ENCODE measurements around the gene OASL. TPM values are rescaled to one million over a fixed set of nuclear protein-coding genes. Genes with fewer than 3 reads are reported as not detected.
"Not testable (repeated sequence)": the region's sequence is repeated elsewhere in the genome, so short reads cannot be mapped to it uniquely, and the experiment has no call there.

Gene OASL
- polyA plus RNA-seq, 1 donor from 2014 or later = 0.42 TPM

DNA sequence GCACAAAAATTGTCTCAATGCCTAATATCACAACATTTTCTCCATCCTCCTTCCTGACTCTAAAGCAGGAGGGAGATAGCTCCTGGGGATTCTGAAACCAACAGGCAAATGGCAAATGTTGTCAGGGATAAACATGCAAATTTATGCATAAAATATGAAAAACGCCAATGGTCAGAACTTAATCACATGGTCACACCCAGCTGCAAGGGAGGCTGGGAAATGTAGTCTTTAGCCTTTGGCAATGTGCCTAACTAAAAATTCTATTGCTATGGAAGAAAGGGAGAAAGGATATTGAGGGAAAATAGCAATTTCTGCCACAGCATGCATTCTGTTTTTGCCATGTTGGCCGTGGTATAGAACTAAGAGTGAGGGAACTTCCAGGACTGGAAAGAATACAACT lies 11.7 kb upstream of the OASL start:
- TF ChIP-seq RAD21 (conservative IDR thresholded peaks at IDR 0.05) (no peak), CTCF (IDR thresholded peaks at IDR 0.05; ENCODE audit: poor library complexity, severe bottlenecking) (no peak), TAF1 (IDR thresholded peaks at IDR 0.05; ENCODE audit: low read depth) (no peak), EP300 (conservative IDR thresholded peaks at IDR 0.05; ENCODE audit: poor library complexity, severe bottlenecking) (no peak), MXI1 (conservative IDR thresholded peaks at IDR 0.05; ENCODE audit: poor library complexity, severe bottlenecking) (no peak), SMC3 (conservative IDR thresholded peaks at IDR 0.05; ENCODE audit: poor library complexity) (no peak), POLR2AphosphoS5 (IDR thresholded peaks at IDR 0.05) (no peak), EZH2 (IDR thresholded peaks at IDR 0.05; ENCODE audit: borderline replicate concordance, insufficient read depth, low read length, poor library complexity, severe bottlenecking) (no peak)
- TF ChIP-seq, protein P1, sequence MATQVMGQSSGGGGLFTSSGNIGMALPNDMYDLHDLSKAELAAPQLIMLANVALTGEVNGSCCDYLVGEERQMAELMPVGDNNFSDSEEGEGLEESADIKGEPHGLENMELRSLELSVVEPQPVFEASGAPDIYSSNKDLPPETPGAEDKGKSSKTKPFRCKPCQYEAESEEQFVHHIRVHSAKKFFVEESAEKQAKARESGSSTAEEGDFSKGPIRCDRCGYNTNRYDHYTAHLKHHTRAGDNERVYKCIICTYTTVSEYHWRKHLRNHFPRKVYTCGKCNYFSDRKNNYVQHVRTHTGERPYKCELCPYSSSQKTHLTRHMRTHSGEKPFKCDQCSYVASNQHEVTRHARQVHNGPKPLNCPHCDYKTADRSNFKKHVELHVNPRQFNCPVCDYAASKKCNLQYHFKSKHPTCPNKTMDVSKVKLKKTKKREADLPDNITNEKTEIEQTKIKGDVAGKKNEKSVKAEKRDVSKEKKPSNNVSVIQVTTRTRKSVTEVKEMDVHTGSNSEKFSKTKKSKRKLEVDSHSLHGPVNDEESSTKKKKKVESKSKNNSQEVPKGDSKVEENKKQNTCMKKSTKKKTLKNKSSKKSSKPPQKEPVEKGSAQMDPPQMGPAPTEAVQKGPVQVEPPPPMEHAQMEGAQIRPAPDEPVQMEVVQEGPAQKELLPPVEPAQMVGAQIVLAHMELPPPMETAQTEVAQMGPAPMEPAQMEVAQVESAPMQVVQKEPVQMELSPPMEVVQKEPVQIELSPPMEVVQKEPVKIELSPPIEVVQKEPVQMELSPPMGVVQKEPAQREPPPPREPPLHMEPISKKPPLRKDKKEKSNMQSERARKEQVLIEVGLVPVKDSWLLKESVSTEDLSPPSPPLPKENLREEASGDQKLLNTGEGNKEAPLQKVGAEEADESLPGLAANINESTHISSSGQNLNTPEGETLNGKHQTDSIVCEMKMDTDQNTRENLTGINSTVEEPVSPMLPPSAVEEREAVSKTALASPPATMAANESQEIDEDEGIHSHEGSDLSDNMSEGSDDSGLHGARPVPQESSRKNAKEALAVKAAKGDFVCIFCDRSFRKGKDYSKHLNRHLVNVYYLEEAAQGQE (IDR thresholded peaks at IDR 0.05; ENCODE audit: borderline replicate concordance) = no peak

GRCh38 chr12:121048442-121048841 lies 9.4 kb upstream of the OASL start:
- no peak overlapping the region for H3K4me3 ChIP-seq (ENCODE audit: low read length)
- no peaks in the 10 kb centered on the region for H3K79me2 ChIP-seq (replicated peaks; ENCODE audit: insufficient read depth, low read length)
- no peak overlapping the region for H3K4me2 ChIP-seq (ENCODE audit: low read length)
- TF ChIP-seq, protein P1 (IDR thresholded peaks at IDR 0.05; ENCODE audit: borderline replicate concordance) = no peak
- TF ChIP-seq MXI1 (conservative IDR thresholded peaks at IDR 0.05; ENCODE audit: poor library complexity, severe bottlenecking) (no peak), EZH2 (IDR thresholded peaks at IDR 0.05; ENCODE audit: borderline replicate concordance, insufficient read depth, low read length, poor library complexity, severe bottlenecking) (no peak), POLR2AphosphoS5 (IDR thresholded peaks at IDR 0.05) (no peak), RAD21 (conservative IDR thresholded peaks at IDR 0.05) (no peak), TAF1 (IDR thresholded peaks at IDR 0.05; ENCODE audit: low read depth) (no peak), EP300 (conservative IDR thresholded peaks at IDR 0.05; ENCODE audit: poor library complexity, severe bottlenecking) (no peak), CTCF (IDR thresholded peaks at IDR 0.05; ENCODE audit: poor library complexity, severe bottlenecking) (no peak), SMC3 (conservative IDR thresholded peaks at IDR 0.05; ENCODE audit: poor library complexity) (no peak)
- H3K36me3 ChIP-seq (ENCODE audit: insufficient read depth, low read length) = no peaks in the 10 kb centered on the region
- H3F3A ChIP-seq (ENCODE audit: insufficient read depth, low read length, poor library complexity, severe bottlenecking) = no peaks in the 10 kb centered on the region
- H3K9ac ChIP-seq (ENCODE audit: low read length) = no peak overlapping the region
- H4K20me1 ChIP-seq (ENCODE audit: insufficient read depth) = no peaks in the 10 kb centered on the region
- H3K27me3 ChIP-seq (ENCODE audit: insufficient read depth, low read depth, low read length) = no peaks in the 10 kb centered on the region
- H3K27ac ChIP-seq (ENCODE audit: low read length) = no peak overlapping the region
- H2AFZ ChIP-seq (ENCODE audit: low read depth, low read length) = no peak overlapping the region
- H3K9me3 ChIP-seq (ENCODE audit: low read length) = no peaks in the 10 kb centered on the region
- no peaks in the 10 kb centered on the region for H3K9me2 ChIP-seq (ENCODE audit: insufficient read depth, low read length)

More for the DNA sequence above, 11.7 kb upstream of the OASL start:
- no peak overlapping the region for H3K4me3 ChIP-seq (ENCODE audit: low read length)
- no peak overlapping the region for H3K4me2 ChIP-seq (ENCODE audit: low read length)
- H4K20me1 ChIP-seq (ENCODE audit: insufficient read depth) = no peaks in the 10 kb centered on the region
- no peak overlapping the region for H3K9ac ChIP-seq (ENCODE audit: low read length)
- H2AFZ ChIP-seq (ENCODE audit: low read depth, low read length) = no peak overlapping the region
- H3F3A ChIP-seq (ENCODE audit: insufficient read depth, low read length, poor library complexity, severe bottlenecking) = no peaks in the 10 kb centered on the region
- H3K79me2 ChIP-seq (replicated peaks; ENCODE audit: insufficient read depth, low read length) = no peaks in the 10 kb centered on the region
- H3K36me3 ChIP-seq (ENCODE audit: insufficient read depth, low read length) = no peaks in the 10 kb centered on the region
- no peaks in the 10 kb centered on the region for H3K9me3 ChIP-seq (ENCODE audit: low read length)
- no peaks in the 10 kb centered on the region for H3K27me3 ChIP-seq (ENCODE audit: insufficient read depth, low read depth, low read length)
- no peaks in the 10 kb centered on the region for H3K9me2 ChIP-seq (ENCODE audit: insufficient read depth, low read length)
- H3K27ac ChIP-seq (ENCODE audit: low read length) = no peak overlapping the region

- H3K4me3 ChIP-seq (ENCODE audit: low read length); H4K20me1 ChIP-seq (ENCODE audit: insufficient read depth); H2AFZ ChIP-seq (ENCODE audit: low read depth, low read length); H3K79me2 ChIP-seq (replicated peaks; ENCODE audit: insufficient read depth, low read length); H3K9me2 ChIP-seq (ENCODE audit: insufficient read depth, low read length); H3K9ac ChIP-seq (ENCODE audit: low read length); H3K9me3 ChIP-seq (ENCODE audit: low read length); H3K36me3 ChIP-seq (ENCODE audit: insufficient read depth, low read length); H3K4me2 ChIP-seq (ENCODE audit: low read length); H3K27ac ChIP-seq (ENCODE audit: low read length); H3F3A ChIP-seq (ENCODE audit: insufficient read depth, low read length, poor library complexity, severe bottlenecking); H3K27me3 ChIP-seq (ENCODE audit: insufficient read depth, low read depth, low read length): not testable (repeated sequence)
Observed at GRCh38 chr12:121047400-121047799, 8.4 kb upstream of the OASL start.
